ENCODE results near the gene CPSF7. TPM values are rescaled to one million over a fixed set of nuclear protein-coding genes. Genes with fewer than 3 reads are reported as not detected.
A peak's percentile ranks its signal among the peaks of the same experiment; 100 is the strongest.

The CPSF7 gene
- total RNA-seq, 1 experiment from 2014 or later = 123 TPM

DNA sequence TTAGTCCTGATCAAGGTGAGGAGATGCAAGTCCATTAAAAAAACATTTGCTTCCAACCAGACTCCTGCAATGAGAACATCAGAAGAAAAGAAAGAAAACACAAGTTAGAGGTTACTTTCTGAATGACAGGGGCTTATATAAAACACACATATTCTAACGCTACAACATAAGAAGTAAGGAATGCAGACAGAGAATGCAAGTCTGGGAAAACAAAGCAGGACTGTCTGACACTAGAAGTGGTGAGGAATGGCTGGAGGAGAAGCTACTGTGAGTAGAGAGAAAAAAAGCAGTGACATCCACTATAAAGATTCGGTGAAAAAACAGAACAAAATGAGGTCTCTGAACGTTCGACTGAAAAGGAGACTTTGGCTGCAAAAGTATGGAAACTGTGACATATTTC, 25.1 kb downstream of the CPSF7 start:
- Histone ChIP-seq H3K4me1 (no peaks in the 10 kb centered on the region), H3K27me3 (replicated peaks; ENCODE audit: control insufficient read depth, insufficient read depth, low read length) (no peaks in the 10 kb centered on the region), H3K4me3 (ENCODE audit: low read depth, low read length) (no peak overlapping the region), H3K36me3 (ENCODE audit: control insufficient read depth, insufficient read depth, low read length) (peaks cover 3% of the 10 kb centered on the region), H3K9me3 (no peaks in the 10 kb centered on the region)
- CTCF ChIA-PET = no interaction called here
- no peak overlapping the region for H3K27ac Mint-ChIP-seq (ENCODE audit: unreplicated experiment)
- H3K36me3 Mint-ChIP-seq (ENCODE audit: insufficient read depth, unreplicated experiment) = peaks cover 93% of the 10 kb centered on the region
- no peaks in the 10 kb centered on the region for H3K27me3 Mint-ChIP-seq (ENCODE audit: insufficient read depth, unreplicated experiment)
- intact Hi-C loops (cut with micrococcal nuclease; ENCODE audit: unreplicated experiment) = no loop called here
- H3K4me3 Mint-ChIP-seq (ENCODE audit: unreplicated experiment) = no peak overlapping the region
- no TSS peak for BruUV-seq (replicated peaks)
- H3K4me1 Mint-ChIP-seq (ENCODE audit: low read depth, unreplicated experiment) = no peaks in the 10 kb centered on the region
- TF ChIP-seq CTCF (IDR thresholded peaks at IDR 0.05; ENCODE audit: insufficient read depth in 1 of 2, low read depth in 1 of 2, low read length in 1 of 2, severe bottlenecking in 1 of 2, unreplicated experiment in 1 of 2) = no peak
- no peaks in the 10 kb centered on the region for H3K9me3 Mint-ChIP-seq (ENCODE audit: unreplicated experiment)
- POLR2A ChIA-PET = no interaction called here
- DNase-seq = no peak

- peaks cover 87% of the 10 kb centered on the region for H3K36me3 Mint-ChIP-seq (ENCODE audit: insufficient read depth, unreplicated experiment)
- CTCF ChIA-PET = no interaction called here
- Histone ChIP-seq H3K36me3 (ENCODE audit: control insufficient read depth, insufficient read depth, low read length) (peaks cover 3% of the 10 kb centered on the region), H3K9me3 (no peaks in the 10 kb centered on the region), H3K27me3 (replicated peaks; ENCODE audit: control insufficient read depth, insufficient read depth, low read length) (no peaks in the 10 kb centered on the region), H3K4me3 (ENCODE audit: low read depth, low read length) (no peak overlapping the region), H3K4me1 (no peaks in the 10 kb centered on the region)
- H3K4me1 Mint-ChIP-seq (ENCODE audit: low read depth, unreplicated experiment) = no peaks in the 10 kb centered on the region
- H3K4me3 Mint-ChIP-seq (ENCODE audit: unreplicated experiment) = no peak overlapping the region
- H3K27me3 Mint-ChIP-seq (ENCODE audit: insufficient read depth, unreplicated experiment) = no peaks in the 10 kb centered on the region
- BruUV-seq (replicated peaks) = TSS peak; percentile 32
- intact Hi-C loops (cut with micrococcal nuclease; ENCODE audit: unreplicated experiment) = no loop called here
- POLR2A ChIA-PET = no interaction called here
- no peak for TF ChIP-seq CTCF (IDR thresholded peaks at IDR 0.05; ENCODE audit: insufficient read depth in 1 of 2, low read depth in 1 of 2, low read length in 1 of 2, severe bottlenecking in 1 of 2, unreplicated experiment in 1 of 2)
- no peak overlapping the region for H3K27ac Mint-ChIP-seq (ENCODE audit: unreplicated experiment)
- H3K9me3 Mint-ChIP-seq (ENCODE audit: unreplicated experiment) = no peaks in the 10 kb centered on the region
- DNase-seq = no peak
Observed at GRCh38 chr11:61404103-61404502, 25.7 kb downstream of the CPSF7 start.

DNA sequence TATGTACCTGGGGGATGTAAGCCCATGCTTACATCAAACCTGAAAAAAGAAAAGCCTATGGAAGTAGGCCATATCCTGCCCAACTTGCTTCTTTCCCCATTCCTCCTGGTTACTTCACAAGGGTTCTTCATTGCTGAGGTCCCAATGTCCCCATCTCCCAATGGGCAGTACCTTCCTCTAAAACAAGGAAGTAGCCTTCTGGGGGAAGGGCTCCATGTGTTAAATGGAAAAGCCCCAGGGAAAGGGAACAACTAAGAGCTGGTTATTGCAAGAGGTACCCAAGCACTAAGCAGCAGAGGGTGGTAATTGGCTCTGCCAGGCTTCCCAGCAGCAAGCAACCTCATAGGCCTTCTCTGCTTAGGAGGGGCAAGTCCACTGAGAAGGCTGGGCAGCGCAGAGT, 26.1 kb downstream of the CPSF7 start:
- Histone ChIP-seq H3K36me3 (ENCODE audit: control insufficient read depth, insufficient read depth, low read length) (peaks cover 3% of the 10 kb centered on the region), H3K4me1 (no peaks in the 10 kb centered on the region), H3K9me3 (no peaks in the 10 kb centered on the region), H3K27me3 (replicated peaks; ENCODE audit: control insufficient read depth, insufficient read depth, low read length) (no peaks in the 10 kb centered on the region), H3K4me3 (ENCODE audit: low read depth, low read length) (no peak overlapping the region)
- TF ChIP-seq CTCF (IDR thresholded peaks at IDR 0.05; ENCODE audit: insufficient read depth in 1 of 2, low read depth in 1 of 2, low read length in 1 of 2, severe bottlenecking in 1 of 2, unreplicated experiment in 1 of 2) = no peak
- no peak overlapping the region for H3K4me3 Mint-ChIP-seq (ENCODE audit: unreplicated experiment)
- CTCF ChIA-PET = no interaction called here
- H3K27me3 Mint-ChIP-seq (ENCODE audit: insufficient read depth, unreplicated experiment) = no peaks in the 10 kb centered on the region
- intact Hi-C loops (cut with micrococcal nuclease; ENCODE audit: unreplicated experiment) = no loop called here
- H3K9me3 Mint-ChIP-seq (ENCODE audit: unreplicated experiment) = no peaks in the 10 kb centered on the region
- no peak overlapping the region for H3K27ac Mint-ChIP-seq (ENCODE audit: unreplicated experiment)
- H3K4me1 Mint-ChIP-seq (ENCODE audit: low read depth, unreplicated experiment) = no peaks in the 10 kb centered on the region
- no TSS peak for BruUV-seq (replicated peaks)
- DNase-seq = no peak
- peaks cover 83% of the 10 kb centered on the region for H3K36me3 Mint-ChIP-seq (ENCODE audit: insufficient read depth, unreplicated experiment)
- POLR2A ChIA-PET = no interaction called here

All from Caco-2 (cell line).